T-helper 17 cell (primary cell): ENCODE measurements around the gene SH3BP2. TPM values are rescaled to one million over a fixed set of nuclear protein-coding genes. Genes with fewer than 3 reads are reported as not detected.

ENCODE experiments used
- ATAC-seq: fragments of 150-1000 bp; cut with Tn5 transposase; 2 replicates; pipeline ENCODE4 v1.10.0; 2021; ENCODE audit warnings: mild to moderate bottlenecking, moderate library complexity
- DNase-seq, 3 donors: peaks; one replicate each; pipeline versions ENCODE4 v3.0.0 to v3.0.0-alpha.2; 2020 to 2021
- H3K9me3 ChIP-seq: one replicate; pipeline ENCODE4 v1.7.0; 2013; ENCODE audit warnings: low read length, mild to moderate bottlenecking; ENCODE audit not compliant: control insufficient read depth, poor library complexity, severe bottlenecking
- H3K27ac Mint-ChIP-seq: one replicate; pipeline ENCODE4 v1.8.0; 2022; ENCODE audit warnings: mild to moderate bottlenecking, moderate library complexity, mixed read lengths
- H3K27me3 Mint-ChIP-seq: one replicate; pipeline ENCODE4 v1.8.0; 2022; ENCODE audit warnings: mixed read lengths
- H3K36me3 Mint-ChIP-seq: one replicate; pipeline ENCODE4 v1.8.0; 2022; ENCODE audit warnings: low read depth, mixed read lengths
- H3K4me1 Mint-ChIP-seq: one replicate; pipeline ENCODE4 v1.8.0; 2022; ENCODE audit warnings: mild to moderate bottlenecking, mixed read lengths
- H3K4me3 Mint-ChIP-seq: one replicate; pipeline ENCODE4 v1.8.0; 2022; ENCODE audit warnings: mild to moderate bottlenecking, moderate library complexity, mixed read lengths
- total RNA-seq, 4 donors: library from RNA in 2 of 4; stranded (reverse) in 2 of 4; gene quantifications; one replicate each; pipeline ENCODE4 v1.2.3 and lab custom pipeline; 2022 to 2026

Gene SH3BP2
- total RNA-seq, 2 donors from 2014 or later: 36.0 to 62.0 TPM

GRCh38 chr4:2865196-2865780, 72.4 kb downstream of the SH3BP2 start:
- H3K9me3 ChIP-seq: no peaks in the 10 kb centered on the region
- no peak for DNase-seq
- Mint-ChIP-seq H3K27me3 (no peaks in the 10 kb centered on the region), H3K4me1 (peaks cover 66% of the 10 kb centered on the region), H3K27ac (peak overlapping the region; percentile 82), H3K4me3 (no peak overlapping the region), H3K36me3 (peaks cover 4% of the 10 kb centered on the region)
- ATAC-seq: no peak

GRCh38 chr4:2866160-2866861, 73.4 kb downstream of the SH3BP2 start:
- peaks cover 57% of the 10 kb centered on the region for H3K4me1 Mint-ChIP-seq
- ATAC-seq (no peak), DNase-seq (no peak)
- H3K27me3 Mint-ChIP-seq: no peaks in the 10 kb centered on the region
- H3K4me3 Mint-ChIP-seq: no peak overlapping the region
- no peaks in the 10 kb centered on the region for H3K36me3 Mint-ChIP-seq
- H3K9me3 ChIP-seq: no peaks in the 10 kb centered on the region
- H3K27ac Mint-ChIP-seq: no peak overlapping the region

GRCh38 chr4:2866891-2867290, 74.0 kb downstream of the SH3BP2 start:
- Mint-ChIP-seq H3K4me1 (peaks cover 53% of the 10 kb centered on the region), H3K4me3 (no peak overlapping the region), H3K27me3 (no peaks in the 10 kb centered on the region), H3K27ac (peak overlapping the region; percentile 53), H3K36me3 (no peaks in the 10 kb centered on the region)
- ATAC-seq: no peak
- no peak for DNase-seq
- H3K9me3 ChIP-seq: no peaks in the 10 kb centered on the region

GRCh38 chr4:2867758-2868491, 75.0 kb downstream of the SH3BP2 start:
- H3K36me3 Mint-ChIP-seq: no peaks in the 10 kb centered on the region
- no peaks in the 10 kb centered on the region for H3K9me3 ChIP-seq
- ATAC-seq: no peak
- H3K27ac Mint-ChIP-seq: peak overlapping the region; percentile 80
- H3K4me3 Mint-ChIP-seq: no peak overlapping the region
- peaks cover 46% of the 10 kb centered on the region for H3K4me1 Mint-ChIP-seq
- no peak for DNase-seq
- H3K27me3 Mint-ChIP-seq: no peaks in the 10 kb centered on the region

- Mint-ChIP-seq H3K27ac (peak overlapping the region; percentile 80), H3K4me3 (no peak overlapping the region)
- ATAC-seq: no peak
These were observed 76.1 kb downstream of the SH3BP2 start for GRCh38 chr4:2868877-2869487.

GRCh38 chr4:2869659-2870058, 76.8 kb downstream of the SH3BP2 start:
- Mint-ChIP-seq H3K27me3 (no peaks in the 10 kb centered on the region), H3K36me3 (no peaks in the 10 kb centered on the region), H3K27ac (peak overlapping the region; percentile 80), H3K4me1 (peaks cover 43% of the 10 kb centered on the region), H3K4me3 (no peak overlapping the region)
- ATAC-seq (no peak), DNase-seq (no peak)
- no peaks in the 10 kb centered on the region for H3K9me3 ChIP-seq

More at GRCh38 chr4:2868877-2869487, 76.1 kb downstream of the SH3BP2 start:
- H3K27me3 Mint-ChIP-seq: no peaks in the 10 kb centered on the region
- H3K36me3 Mint-ChIP-seq: no peaks in the 10 kb centered on the region
- no peaks in the 10 kb centered on the region for H3K9me3 ChIP-seq
- DNase-seq: no peak
- peaks cover 45% of the 10 kb centered on the region for H3K4me1 Mint-ChIP-seq

- ATAC-seq: no peak
- Mint-ChIP-seq H3K27me3 (no peaks in the 10 kb centered on the region), H3K4me3 (no peak overlapping the region), H3K27ac (peak overlapping the region; percentile 14), H3K36me3 (no peaks in the 10 kb centered on the region), H3K4me1 (peaks cover 40% of the 10 kb centered on the region)
- no peak for DNase-seq
- no peaks in the 10 kb centered on the region for H3K9me3 ChIP-seq
These were observed 77.2 kb downstream of the SH3BP2 start for GRCh38 chr4:2870082-2870481.

- ATAC-seq (no peak), DNase-seq (no peak)
- H3K9me3 ChIP-seq: no peaks in the 10 kb centered on the region
- H3K27ac Mint-ChIP-seq: peak overlapping the region; percentile 90
- no peaks in the 10 kb centered on the region for H3K36me3 Mint-ChIP-seq
- H3K4me3 Mint-ChIP-seq: no peak overlapping the region
- peaks cover 37% of the 10 kb centered on the region for H3K4me1 Mint-ChIP-seq
- H3K27me3 Mint-ChIP-seq: no peaks in the 10 kb centered on the region
These were observed 78.6 kb downstream of the SH3BP2 start for GRCh38 chr4:2871466-2871865.

GRCh38 chr4:2871911-2872310, 79.0 kb downstream of the SH3BP2 start:
- H3K9me3 ChIP-seq: no peaks in the 10 kb centered on the region
- peaks cover 35% of the 10 kb centered on the region for H3K4me1 Mint-ChIP-seq
- no peak for DNase-seq
- peak overlapping the region; percentile 90 for H3K27ac Mint-ChIP-seq
- H3K27me3 Mint-ChIP-seq: no peaks in the 10 kb centered on the region
- no peak overlapping the region for H3K4me3 Mint-ChIP-seq
- no peaks in the 10 kb centered on the region for H3K36me3 Mint-ChIP-seq
- ATAC-seq: peak; percentile 37

- Mint-ChIP-seq H3K27ac (peak overlapping the region; percentile 53), H3K27me3 (no peaks in the 10 kb centered on the region), H3K4me1 (peaks cover 33% of the 10 kb centered on the region), H3K36me3 (no peaks in the 10 kb centered on the region), H3K4me3 (no peak overlapping the region)
- ATAC-seq (no peak), DNase-seq (no peak)
- no peaks in the 10 kb centered on the region for H3K9me3 ChIP-seq
These were observed 80.4 kb downstream of the SH3BP2 start for GRCh38 chr4:2873329-2873728.

GRCh38 chr4:2874861-2875260, 82.0 kb downstream of the SH3BP2 start:
- peaks cover 2% of the 10 kb centered on the region for H3K36me3 Mint-ChIP-seq
- peak overlapping the region; percentile 32 for H3K27ac Mint-ChIP-seq
- H3K4me1 Mint-ChIP-seq: peaks cover 31% of the 10 kb centered on the region

GRCh38 chr4:2875556-2875955, 82.7 kb downstream of the SH3BP2 start:
- peak overlapping the region; percentile 32 for H3K27ac Mint-ChIP-seq
- H3K27me3 Mint-ChIP-seq: no peaks in the 10 kb centered on the region
- DNase-seq: no peak
- H3K4me3 Mint-ChIP-seq: no peak overlapping the region
- no peaks in the 10 kb centered on the region for H3K9me3 ChIP-seq
- H3K36me3 Mint-ChIP-seq: peaks cover 2% of the 10 kb centered on the region
- H3K4me1 Mint-ChIP-seq: peaks cover 30% of the 10 kb centered on the region
- no peak for ATAC-seq

More at GRCh38 chr4:2874861-2875260, 82.0 kb downstream of the SH3BP2 start:
- Mint-ChIP-seq H3K27me3 (no peaks in the 10 kb centered on the region), H3K4me3 (no peak overlapping the region)
- no peaks in the 10 kb centered on the region for H3K9me3 ChIP-seq
- ATAC-seq: no peak
- DNase-seq: no peak

- peaks cover 2% of the 10 kb centered on the region for H3K36me3 Mint-ChIP-seq
- ATAC-seq (no peak), DNase-seq (no peak)
- peak overlapping the region; percentile 93 for H3K27ac Mint-ChIP-seq
- no peaks in the 10 kb centered on the region for H3K9me3 ChIP-seq
- no peaks in the 10 kb centered on the region for H3K27me3 Mint-ChIP-seq
- peaks cover 25% of the 10 kb centered on the region for H3K4me1 Mint-ChIP-seq
- peak overlapping the region; percentile 68 for H3K4me3 Mint-ChIP-seq
These were observed 85.5 kb downstream of the SH3BP2 start for GRCh38 chr4:2878346-2878745.
